Inferior parietal cortex (tissue), 1 donor: ENCODE measurements around the gene BRCC3.

Experiments used
- DNase-seq: peaks from one replicate; pipeline ENCODE4 v3.0.0-alpha.2; 2016; ENCODE audit errors: extremely low spot score

BRCC3 gene

GRCh38 chrX:155070975-155071693 is at the start of gene BRCC3, which contains the start of the genes CMC4 and MTCP1:
Gene BRCC3 (plus strand): TSS chrX:155071508. CDS start chrX:155071528, 20 bp downstream.
Gene CMC4 (minus strand): TSS chrX:155071136. CDS start chrX:155064023, 7,113 bp downstream.
Gene MTCP1 (minus strand): TSS chrX:155071136. CDS start chrX:155066010, 5,126 bp downstream.
- peak; percentile 57 for DNase-seq

- no peak for DNase-seq
Measured at GRCh38 chrX:155022585-155022984, 48.7 kb upstream of the BRCC3 start, which contains the start of gene F8. Gene F8 (minus strand): TSS chrX:155022723. CDS start chrX:155022552, 171 bp downstream.

DNA sequence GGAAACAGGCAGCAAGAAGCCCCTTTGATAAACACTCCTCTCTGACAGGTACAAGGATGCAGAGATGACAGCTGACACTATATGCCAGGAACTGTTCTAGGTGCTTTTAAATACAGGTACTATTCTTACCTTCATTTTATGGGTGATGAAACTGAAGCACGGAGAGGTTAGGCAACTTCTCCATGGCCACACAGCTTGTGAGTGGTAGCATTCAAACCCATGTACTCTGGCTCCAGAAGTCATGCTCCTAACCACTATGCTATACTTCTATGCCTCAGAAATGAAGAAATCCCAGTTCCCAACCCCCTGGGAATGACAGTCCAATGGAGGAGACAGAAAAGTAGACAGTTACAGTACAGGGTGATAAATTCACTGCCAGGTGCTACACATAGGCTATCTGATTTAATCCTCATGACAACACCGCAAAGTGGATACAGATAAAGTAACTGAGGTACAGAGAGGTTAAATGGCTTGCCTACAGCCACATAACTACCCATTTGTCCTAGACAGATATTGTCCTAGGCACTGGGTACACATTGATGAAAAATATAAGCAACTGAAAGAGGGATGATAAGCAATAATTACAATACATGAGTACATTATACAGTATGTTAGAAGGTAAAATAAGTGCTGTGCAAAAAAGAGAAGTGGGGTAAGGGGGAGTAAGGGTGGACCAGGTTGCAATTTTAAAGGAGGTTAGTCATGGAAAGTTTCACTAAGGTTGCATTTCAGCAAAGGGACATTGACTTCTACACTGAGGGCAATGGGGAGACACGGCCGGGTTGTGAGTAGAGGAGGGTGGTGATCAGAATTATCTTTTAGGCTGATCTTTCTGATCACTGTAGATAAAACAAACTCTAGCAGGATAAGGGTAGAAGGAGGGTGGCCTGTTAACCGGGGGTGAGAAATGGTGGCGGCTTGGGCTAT is 47.1 kb upstream of the BRCC3 start:
- DNase-seq, result no peak

DNA sequence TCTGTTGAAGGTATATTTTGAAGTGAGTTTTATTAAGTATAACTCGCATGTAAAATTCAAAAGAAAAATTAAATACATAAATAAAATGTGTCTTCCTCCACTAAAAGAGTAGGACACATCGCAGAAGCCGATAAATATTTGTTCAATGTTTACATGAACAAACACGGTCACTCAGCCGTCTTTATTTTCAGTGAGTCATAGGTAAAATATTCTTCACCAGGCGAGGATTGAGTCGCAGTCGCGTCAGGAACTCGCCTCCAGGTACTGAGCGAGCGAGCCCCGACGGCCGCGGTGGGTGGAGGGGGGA is 44.9 kb upstream of the BRCC3 start:
- DNase-seq, result no peak

DNA sequence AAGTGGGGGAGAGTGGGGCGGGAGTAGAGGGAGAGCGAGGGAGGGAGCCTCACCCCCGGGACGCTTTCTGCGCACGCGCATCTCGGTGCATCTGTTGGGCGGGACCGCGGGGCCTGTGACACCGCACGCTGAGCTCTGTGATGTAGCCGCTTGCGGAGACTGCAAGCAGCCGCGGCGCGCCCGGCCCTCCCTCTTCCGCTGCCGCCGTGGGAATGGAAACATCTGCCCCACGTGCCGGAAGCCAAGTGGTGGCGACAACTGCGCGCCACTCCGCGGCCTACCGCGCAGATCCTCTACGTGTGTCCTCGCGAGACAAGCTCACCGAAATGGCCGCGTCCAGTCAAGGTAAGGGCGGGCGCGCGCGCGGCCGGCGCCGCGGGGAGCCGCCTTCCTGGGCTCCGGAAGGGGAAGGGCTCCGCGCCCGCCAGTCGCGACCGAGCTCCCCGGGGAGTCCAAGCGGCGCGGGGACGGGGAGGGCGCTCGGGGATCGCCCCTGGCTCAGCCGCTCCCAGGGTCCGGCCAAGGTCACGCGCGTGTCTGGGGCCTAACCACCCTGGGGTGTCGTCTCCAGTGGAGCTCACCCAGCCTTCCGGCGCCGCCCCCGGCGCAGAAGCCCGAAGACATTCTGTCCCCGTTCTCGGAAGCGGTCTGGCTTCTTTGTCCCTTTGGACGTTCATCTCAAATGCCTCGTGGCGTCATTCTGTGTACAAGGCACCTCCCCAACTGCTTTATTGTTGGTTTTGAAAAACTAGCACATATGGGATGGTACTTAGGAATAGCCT is 44.4 kb upstream of the BRCC3 start, which contains the start of gene FUNDC2:
Gene FUNDC2 (plus strand): TSS at position 118 of the 782 bp plus-strand sequence. CDS start 95 bp downstream, at position 213.
- DNase-seq, result peak; percentile 91

- DNase-seq, result peak; percentile 9
Measured at GRCh38 chrX:155027509-155028066, 43.7 kb upstream of the BRCC3 start.

GRCh38 chrX:155028129-155028528 is 43.2 kb upstream of the BRCC3 start:
- DNase-seq, result no peak

GRCh38 chrX:155028877-155029291 is 42.4 kb upstream of the BRCC3 start:
- no peak for DNase-seq

DNA sequence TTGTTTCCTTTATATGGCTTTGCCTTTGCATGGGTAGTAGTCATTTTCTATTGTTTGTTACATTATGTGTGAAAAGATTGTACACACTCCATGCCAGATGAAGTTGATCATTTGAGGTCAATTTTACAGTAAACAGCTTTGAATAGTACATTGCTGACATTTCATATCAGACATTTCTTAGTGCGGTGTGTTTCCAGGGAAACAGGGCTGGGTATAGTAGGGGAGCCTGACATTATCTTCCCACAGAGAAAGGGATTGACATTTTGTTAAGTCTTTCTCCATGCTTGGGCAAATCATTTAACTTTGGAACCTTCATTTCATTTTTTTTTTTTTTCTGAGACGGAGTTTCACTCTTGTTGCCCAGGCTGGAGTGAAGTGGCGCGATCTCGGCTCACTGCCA is 39.7 kb upstream of the BRCC3 start:
- DNase-seq, result no peak

DNA sequence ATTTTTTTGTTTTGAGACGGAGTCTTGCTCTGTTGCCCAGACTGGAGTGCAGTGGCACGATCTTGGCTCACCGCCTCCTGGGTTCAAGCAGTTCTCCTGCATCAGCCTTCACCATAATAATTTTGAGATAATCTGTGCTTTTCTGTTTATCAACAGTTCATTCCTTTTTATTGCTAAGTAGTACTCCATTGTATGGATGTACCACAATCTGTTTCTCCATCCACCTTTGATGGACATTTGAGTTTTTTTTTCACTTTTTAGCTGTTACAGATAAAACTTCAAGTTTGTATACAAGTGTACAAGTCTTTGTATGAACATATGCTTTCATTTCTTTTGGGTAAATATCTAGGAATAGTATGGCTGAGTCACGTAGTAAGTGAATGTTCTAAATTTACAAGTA is 35.6 kb upstream of the BRCC3 start:
- no peak for DNase-seq

- DNase-seq, result no peak
Measured at GRCh38 chrX:155046129-155046810, 25.0 kb upstream of the BRCC3 start.

GRCh38 chrX:155046811-155047528 is 24.3 kb upstream of the BRCC3 start:
- no peak for DNase-seq

GRCh38 chrX:155048977-155049619 is 22.2 kb upstream of the BRCC3 start:
- DNase-seq, result peak; percentile 45

- no peak for DNase-seq
Measured at GRCh38 chrX:155052738-155053498, 18.4 kb upstream of the BRCC3 start.

- no peak for DNase-seq
Measured at GRCh38 chrX:155053656-155054055, 17.7 kb upstream of the BRCC3 start.

- DNase-seq, result no peak
Measured at GRCh38 chrX:155054255-155054654, 17.1 kb upstream of the BRCC3 start.

GRCh38 chrX:155055494-155055893 is 15.8 kb upstream of the BRCC3 start:
- DNase-seq, result no peak

DNA sequence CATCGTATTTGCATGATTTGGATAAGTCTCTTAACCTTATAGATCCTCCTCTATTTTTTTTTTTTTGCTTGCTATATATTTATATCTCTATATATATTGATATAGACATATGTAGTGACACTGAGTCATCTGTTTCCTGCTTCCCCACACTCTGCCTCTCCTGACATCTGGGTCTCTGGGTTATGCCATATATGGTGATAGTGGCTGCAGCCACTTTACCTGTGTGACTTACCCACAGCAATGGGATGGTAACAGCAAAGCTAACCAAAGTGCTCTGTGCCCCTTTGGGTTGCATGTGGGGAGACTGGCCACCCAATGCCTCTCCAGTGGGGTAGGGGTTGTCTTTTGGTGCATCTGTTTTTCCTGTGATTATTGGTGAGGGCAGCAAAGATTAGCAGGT is 14.8 kb upstream of the BRCC3 start:
- DNase-seq, result no peak
